Inferior parietal cortex (tissue), 1 donor: ENCODE measurements around the gene ATP8B4.

Experiments
- DNase-seq: peaks from one replicate; pipeline ENCODE4 v3.0.0-alpha.2; 2016; ENCODE audit errors: extremely low spot score

ATP8B4 gene

DNA sequence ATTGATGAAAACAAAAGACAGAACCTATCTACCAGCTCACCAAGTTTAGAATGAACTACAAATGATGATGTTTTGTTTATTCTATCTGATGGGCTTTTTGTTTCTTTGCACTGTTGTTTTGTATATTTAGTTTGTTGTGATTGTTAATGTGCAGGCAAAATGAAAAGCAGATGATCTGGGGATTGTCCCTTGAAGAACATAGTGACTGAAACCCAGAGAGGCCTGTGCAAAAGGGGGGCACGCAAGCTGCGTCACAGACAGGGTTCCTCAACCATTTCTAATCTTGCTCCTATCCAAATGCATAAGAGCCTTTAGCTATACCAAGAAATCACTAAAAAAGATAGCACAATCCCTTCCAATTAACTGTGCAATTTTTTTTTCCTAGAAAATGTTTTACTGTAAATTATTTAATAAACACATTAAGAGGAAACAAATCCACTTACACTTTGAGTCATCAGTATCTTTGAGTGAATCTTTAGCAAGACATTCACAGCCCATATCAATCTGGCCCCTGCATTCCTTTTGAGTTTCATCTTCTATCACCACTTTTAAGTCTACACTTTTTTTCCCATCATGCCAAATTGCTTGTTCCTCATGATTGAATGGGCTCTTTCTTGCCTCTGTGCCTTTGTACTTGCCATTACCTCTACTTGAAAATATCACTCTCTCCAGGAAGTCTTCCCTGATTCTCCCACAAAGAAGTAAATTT is 220.3 kb downstream of the ATP8B4 start:
- DNase-seq, result no peak

DNA sequence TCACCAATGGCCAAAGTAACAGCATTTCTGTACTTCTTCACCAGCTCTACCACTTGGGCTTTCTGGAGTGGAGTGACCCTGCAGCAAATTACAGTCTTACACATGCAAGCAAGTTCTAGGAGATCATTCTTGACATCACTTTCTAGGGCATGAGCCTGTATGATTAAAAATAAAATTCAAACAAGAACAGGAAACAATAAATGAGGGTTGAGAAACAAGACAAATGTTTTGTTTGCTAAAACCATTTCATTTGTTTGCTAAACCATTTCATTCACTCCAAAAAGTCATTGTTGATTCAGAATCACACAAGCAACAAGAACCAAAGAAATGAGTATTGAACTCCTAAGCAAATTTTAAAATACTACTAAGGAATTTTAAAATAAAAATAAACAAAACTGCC is 220.9 kb downstream of the ATP8B4 start:
- DNase-seq, result no peak

DNA sequence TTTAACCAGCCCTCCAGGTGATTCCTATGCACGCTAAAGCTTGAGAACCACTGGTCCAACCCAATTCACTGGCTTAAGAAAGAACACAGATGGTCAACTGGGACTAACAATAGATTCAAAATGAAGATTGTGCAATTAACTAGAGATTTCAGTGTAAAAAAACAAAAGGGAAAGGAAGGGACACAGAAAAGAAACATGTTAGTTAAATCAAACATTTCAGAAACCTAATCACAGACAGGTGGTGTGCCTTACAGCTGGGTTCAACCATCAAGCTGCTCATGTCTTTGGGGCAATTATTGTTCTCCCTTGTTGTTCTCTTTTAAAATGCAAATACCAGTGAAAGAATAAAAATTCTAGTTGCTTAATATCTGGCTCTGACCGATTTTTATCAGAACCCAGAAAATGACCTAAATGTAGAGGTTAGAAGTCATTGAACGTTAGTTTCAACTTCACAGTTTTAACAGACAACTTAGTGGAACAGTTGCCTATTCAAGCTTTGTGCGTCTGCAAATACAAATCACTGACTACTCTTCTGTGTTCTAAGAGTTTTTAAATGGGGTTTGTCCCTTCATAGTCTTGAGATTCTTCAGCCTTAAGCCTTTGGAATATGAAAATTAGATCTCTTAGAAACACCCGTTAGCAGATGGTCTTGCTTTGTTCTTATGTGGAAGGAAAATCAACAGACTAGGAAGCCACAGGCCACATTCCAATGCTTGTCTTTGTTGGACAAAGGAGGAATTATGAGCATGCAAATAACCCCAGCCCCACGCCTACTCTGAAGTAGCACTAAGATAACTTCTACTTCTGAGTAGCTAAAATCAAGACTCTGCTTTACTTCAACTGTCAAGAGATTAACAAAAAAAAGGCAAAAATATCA is 223.4 kb downstream of the ATP8B4 start:
- no peak for DNase-seq

DNA sequence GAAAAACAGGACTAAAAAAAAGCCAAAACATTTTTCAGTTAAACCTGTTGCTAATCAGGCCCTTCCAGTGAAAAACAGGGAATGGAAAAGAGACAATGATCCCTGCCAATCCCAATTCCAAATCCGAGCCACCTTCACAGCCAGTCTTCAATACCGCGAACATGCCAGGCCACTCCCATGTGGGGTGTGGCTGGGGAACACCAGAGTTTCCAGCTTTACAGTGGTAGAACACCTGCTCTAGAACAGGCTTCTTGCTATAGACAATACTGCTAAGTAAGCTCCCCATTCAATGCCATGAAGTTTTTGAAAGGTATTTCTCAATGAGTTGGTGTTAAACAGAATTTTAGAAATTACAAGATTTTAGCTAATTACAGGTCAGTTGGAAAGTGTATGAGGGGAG is 228.3 kb downstream of the ATP8B4 start:
- no peak for DNase-seq

DNA sequence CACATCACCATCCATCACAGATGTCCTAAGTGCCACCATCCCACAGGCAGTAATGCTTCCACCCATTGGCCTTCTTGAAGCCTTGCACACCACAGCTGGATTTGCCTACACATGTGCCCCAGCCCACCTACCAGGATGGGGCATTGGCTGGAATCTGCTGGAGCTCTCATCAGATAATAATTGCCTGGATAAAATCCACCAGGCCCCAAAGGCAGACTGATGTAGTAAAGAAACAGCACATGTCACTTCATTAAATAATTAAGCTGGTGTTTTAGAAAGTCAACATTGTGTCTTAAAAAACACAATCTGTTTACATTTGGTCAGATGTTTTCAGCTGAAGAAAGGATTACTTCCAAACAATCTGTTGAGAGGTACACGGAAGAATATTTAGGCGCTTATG is 229.5 kb downstream of the ATP8B4 start:
- DNase-seq, result no peak

DNA sequence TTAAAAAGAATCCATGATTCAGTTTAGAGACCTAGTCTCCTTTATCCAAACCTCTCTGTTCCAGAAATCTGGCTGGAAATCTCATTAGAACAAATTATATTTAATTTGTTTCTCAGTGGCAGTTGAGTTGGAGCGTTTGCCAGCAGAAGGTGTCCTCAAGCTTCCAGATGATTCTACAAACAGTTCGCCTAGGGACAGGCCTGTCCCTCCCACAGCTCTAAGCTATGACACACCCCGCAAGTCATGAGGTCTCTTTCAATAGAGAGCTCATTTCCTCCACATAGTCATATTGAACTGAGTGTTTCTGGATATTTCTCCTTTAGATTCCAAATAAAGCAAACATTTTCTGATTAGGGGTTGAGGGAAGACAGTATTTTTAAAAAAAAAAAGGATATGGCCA is 230.3 kb downstream of the ATP8B4 start:
- no peak for DNase-seq

DNA sequence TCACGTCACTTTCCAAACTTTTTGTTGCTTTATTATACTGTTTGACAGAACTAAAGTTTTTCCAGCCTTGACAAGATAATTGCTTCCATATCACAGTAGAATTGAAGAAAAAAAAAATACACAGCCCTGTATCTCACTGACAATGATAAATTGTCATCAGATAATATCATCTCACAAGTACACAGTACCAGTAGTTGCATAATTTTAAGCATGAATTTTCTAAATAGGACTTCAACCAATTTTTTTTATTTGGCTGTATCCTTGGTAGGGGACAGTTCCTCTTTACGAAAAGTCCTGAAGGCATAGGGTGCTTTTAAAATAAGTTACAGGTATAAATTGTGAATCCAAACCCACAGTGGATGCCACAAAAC is 230.7 kb downstream of the ATP8B4 start:
- DNase-seq, result no peak

DNA sequence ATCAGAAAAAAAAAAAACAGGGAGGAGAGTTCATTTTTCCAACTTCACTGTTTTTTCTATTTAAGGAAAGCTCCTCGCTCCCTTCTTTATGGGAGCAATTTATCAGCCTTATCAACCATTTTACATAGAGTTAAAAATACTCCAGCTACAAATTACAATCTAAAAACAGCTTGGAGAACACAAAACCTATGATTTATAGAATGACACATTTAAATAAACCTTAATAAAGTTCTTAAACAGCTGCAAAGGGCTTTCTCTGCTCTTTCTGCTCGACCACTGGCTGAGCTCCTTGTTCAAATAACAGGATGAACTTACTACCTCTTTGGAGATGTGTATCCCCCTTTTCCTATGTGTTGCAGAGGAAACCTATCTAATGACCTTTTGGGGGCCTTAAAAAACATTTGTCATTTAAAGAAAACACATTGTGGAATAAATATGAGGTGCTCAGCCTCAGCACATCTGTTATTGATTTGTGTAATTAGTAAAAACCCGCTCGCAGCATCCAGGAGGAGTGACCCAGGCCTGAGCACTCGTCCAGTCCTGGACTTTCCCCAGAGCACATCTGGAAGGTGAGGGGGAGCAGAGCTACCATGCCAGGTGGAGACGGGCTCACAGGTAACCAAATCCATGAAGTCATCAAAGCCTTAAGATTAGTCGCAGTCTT is 231.2 kb downstream of the ATP8B4 start:
- DNase-seq, result no peak

DNA sequence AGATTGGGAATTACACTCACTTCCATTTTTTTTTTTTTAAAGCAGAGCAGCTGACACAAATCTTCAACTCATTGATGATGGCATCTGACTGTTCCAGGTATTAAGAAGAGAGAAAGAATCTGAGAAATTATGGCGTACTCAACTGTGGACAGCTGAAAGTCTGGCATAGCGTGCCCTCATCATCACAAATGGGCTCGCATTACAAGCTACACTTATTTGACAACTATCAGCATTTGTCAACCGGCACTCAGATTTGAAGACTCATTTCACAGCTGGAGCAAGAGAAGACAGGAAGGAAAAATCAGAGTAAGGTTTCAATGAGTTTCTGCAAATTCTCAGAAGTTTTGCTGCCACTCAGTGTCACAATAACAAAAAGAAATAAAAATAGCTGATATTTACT is 235.9 kb downstream of the ATP8B4 start:
- DNase-seq, result no peak

DNA sequence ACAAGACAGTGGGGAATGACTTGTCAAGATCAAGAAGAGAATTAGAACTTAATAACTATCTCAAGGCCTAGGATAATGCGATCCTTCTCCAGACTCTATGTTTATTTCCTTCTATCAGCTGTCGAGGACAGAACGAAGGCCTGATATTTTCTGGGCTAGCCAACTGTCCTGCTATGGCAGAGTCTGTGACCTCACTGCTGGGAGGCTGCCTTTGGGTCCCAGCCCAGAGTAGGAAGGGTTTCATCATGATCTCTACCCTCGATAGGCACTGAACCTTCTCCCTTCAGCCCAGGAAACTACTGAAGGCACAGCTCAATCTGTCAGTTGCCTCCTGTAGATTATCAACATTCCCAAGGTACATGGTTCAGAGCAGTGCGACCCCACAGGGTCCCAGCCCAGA is 237.2 kb downstream of the ATP8B4 start:
- DNase-seq, result no peak

DNA sequence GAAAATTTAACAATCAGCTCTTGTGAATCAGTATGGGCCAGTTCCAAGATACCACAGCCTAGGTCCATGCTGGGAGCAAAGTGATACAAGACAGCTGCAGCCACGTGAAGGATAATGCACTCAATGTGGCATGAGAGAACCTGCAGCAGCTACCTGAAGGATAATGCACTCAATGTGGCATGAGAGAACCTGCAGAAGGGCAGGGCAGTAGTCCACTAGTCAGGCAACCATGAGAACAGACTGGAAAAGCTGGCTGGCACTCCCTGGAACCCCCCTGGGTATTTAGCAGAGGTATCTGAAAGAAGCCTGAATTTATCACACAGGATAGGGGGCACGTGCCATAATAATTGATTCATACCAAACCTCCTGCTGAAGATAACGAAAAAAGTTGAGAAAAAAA is 237.6 kb downstream of the ATP8B4 start:
- DNase-seq, result no peak

DNA sequence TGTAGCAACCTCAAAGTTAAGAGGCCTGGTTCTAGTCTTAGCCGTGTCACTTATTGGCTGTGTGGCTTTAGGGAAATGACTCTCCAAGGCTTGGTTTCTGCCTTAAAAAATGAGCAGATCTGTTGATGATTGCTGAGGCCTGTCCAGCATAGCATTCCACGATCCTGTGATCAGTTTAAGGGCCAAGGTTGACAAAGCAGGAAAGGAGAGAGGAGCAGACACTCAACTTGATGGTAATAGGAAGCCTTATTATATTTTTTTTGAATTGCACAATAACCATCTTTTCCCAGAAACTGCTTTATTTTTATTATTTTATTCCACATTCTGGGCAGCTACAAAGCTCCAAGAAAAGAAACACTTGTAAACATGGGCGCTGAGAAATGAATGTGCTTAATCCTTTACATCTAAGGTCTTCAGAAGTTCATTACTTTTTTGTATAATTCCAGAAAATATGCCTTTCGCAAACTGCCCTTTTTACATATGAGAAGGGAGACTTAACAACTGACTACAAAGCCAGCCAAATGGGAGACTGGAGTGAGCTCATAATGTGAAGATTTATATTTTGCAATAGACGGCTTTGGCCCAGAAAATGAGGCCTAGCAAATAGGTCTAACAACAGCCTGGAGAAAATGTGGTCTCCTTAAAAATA is 241.0 kb downstream of the ATP8B4 start:
- no peak for DNase-seq

DNA sequence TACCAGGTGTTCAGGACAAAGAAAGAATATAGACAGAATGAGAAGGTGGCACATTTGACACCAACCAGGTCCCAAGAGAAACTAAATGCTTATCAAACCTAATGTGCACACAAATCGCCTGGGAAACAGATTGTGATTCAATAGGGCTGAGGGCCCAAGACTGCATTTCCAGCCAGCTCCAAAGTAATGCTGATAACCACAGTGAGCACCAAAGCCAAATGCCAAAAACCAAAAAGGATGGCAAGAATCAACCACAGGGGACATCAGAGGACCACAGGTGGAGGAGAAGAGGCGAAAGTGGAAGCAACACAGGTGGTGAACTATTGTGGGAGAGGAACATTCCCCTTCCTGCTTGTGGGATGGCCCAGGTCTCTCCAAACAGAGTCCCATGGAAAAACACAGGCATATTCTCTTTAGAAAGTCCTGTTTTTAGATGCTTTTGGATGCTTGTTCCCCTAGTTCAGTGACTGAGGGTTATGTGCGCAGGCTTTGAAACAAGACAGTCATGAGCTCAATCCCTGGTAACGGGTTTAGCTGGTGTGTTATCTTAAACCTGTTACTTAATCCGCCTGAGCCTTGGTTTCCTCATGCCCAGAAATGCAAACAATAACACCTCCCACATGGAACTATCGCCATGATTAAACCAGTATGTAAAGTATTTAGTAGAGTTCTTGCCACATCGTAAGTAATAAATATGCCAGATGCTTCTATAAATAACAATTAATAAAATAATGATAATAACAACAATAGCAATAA is 241.7 kb downstream of the ATP8B4 start:
- DNase-seq, result no peak

DNA sequence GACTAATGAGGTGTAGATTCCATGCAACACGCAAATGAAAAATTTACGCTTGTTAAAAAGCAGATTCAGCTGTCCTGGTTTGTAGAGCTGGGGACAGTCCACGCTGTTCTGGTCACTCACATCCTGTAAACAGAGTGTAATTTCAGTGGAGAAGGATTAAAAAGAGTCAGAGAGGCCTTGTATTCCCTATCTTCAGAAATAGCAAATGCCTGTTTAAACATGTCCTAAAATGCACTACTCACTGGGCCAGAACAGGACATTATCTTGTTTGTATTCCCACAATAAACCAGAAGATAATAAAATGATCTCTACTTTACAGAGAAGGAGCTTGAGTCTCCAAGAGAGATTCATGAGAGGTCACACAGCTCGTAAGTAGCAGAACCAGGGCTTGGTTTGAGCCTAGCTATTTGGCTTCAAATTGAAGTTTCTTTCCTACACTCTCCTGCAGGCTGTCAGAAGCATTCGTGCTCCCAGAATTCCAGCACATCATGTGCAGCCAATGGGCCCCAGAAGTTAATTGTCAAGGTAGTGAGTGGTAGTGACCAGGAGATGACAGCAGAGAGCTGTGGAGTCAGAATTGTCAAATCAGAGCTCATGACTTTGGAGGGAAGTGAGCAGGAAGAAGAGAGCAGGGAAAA is 242.5 kb downstream of the ATP8B4 start:
- DNase-seq, result no peak

DNA sequence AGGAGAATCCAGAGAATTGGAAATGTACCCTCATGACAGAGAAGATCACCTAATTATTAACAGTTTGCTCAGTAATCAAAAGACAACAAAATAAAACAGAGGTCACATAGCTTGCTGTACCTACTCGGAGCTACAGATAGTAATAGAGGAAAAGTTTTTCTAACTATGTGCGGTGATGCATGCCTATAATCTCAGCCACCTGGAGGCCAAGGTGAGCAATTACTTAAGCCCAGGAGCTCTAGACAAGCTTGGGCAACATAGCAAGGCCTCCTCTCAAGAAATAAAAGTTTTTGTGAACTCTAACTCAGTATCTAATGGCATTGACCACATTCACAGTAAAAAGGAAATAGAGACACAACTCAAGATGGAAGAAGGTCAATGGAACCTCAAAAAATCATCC is 243.6 kb downstream of the ATP8B4 start:
- no peak for DNase-seq

DNA sequence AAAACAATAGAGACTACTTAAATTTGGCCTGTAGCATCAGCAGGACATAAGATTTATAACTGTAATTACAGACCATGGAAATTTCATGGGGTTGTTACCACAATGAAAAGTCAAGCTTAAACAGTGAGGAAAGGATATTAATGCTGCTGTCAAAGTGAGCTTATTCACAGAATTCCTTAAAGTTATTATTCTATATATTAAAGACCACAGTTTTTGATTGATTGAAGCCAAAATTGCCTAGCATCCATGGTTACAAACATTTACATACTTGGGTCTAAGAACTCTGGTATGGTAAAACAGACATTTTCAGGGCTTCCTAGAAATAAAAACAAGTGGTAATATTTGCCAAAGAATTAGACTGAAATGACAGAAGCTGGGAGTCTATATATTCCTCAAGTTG is 248.6 kb downstream of the ATP8B4 start:
- DNase-seq, result no peak

DNA sequence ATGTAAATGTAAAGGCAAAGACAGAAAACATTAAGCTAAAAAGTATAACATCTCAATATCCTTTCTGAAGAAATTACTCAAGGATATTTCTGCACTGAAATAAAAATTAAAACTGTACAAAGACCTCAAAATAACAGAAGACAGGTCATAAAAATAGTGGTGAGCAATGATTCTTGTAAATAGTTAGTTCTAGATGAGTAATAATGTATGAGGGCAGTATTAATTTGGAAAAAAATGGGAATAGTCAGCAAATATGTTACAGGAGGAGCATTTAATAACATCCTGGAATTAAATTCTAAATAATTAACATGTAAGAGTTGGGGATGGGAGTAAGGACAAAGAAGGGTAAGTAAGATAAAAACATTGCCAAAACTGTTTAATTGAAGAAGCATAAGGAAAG is 250.7 kb downstream of the ATP8B4 start:
- no peak for DNase-seq

DNA sequence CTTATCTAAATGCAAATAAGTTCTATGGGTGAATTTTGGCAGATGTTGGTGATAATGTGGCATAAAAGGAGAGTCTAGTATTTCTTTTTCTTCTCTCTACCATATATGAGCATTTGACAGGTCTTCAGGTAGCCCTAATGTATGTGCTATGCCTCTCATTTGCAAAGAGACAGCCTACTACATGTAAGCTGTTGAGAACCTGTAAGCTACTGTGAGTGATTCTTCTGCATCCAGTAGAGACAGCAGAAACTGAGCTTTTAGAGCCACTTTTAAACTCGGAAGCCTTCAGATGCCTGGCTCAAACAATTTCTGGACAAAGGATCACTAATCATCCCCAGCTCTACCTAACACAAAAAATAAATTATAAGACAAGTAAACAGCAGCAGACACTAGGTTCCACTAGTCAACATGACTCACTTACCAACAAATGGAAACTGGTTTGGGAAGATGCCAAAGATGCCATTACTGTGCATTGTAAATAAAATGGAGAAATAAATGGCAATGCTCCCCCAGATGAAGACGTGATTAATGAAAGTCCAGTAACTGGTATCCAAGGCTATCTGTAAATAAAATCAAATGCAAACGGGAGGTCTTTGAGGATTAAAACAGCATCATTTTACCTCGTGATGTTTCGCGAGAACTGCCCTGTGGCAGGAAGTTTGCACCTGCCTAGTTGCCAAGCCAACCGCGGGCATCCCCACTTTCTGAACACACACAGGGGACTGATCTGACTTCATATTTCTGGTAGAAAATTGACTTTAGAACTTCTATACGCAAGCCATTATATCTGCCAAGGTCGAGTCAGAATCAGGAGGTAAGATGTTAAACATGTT is 252.9 kb downstream of the ATP8B4 start:
- DNase-seq, result no peak

DNA sequence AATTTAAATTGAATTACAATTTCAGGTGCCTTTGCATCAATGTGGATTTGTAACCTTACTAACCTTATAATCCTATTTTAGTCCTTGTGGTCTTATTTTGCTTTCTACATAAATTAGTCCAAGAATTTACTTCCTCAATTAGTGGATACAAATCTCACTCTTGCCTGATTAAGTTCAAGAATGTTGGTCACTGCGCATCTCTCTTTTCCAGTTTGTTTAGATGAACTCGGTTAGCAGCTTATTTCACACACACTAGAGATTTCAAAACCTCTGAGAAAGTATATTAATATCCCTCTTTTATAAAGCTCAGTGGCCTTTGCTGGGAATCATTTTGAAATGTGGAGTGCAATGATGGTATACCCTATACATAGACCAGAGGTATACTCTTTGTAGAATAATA is 254.8 kb downstream of the ATP8B4 start:
- no peak for DNase-seq
